Measurements from ENCODE around the gene ADGRD1. TPM values are rescaled to one million over a fixed set of nuclear protein-coding genes. Genes with fewer than 3 reads are reported as not detected.

ADGRD1 gene
- total and polyA plus RNA-seq, 8 donors: 1.4 to 7.3 (median 5.2) TPM

GRCh38 chr12:130987151-130987931 is 33.6 kb downstream of the ADGRD1 start:
- H3K4me1 ChIP-seq: no peaks in the 10 kb centered on the region
- no peaks in the 10 kb centered on the region for H3K36me3 ChIP-seq
- peak in 2 of 4 donors; percentile 73 to 85 for ATAC-seq
- no peak for TF ChIP-seq CTCF (IDR thresholded peaks at IDR 0.05)
- no peaks in the 10 kb centered on the region for H3K27me3 ChIP-seq
- no peaks in the 10 kb centered on the region for H3K9me3 ChIP-seq
- 63 to 64% methylated on average over 22 of the region's 22 CpGs for WGBS, 2 donors
- no peak for FAIRE-seq
- no peak overlapping the region for H3K27ac ChIP-seq
- no peak for DNase-seq
- intact Hi-C loops (cut with DNase I): no loop called here
- H3K4me3 ChIP-seq: no peak overlapping the region

DNA sequence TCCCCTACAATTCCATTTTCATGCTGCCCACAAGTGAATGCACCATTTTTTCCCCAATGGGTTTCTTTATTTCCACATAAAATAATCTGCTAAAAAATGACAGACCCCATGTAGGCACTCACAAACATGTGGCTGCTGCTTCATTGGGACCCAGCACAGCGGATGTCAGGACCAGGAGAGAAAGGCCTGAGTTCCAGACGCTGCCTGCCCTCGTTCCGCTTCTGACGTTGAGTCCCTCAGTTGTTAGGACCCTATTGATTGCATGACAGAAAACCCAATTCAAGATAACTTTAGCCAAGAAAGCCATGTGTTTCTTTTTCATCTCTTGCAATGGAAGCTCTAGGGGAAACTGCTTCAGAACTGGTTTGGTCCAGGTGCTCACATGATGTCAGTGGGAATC is 34.6 kb downstream of the ADGRD1 start:
- Histone ChIP-seq H3K9me3 (no peaks in the 10 kb centered on the region), H3K36me3 (no peaks in the 10 kb centered on the region), H3K4me1 (no peaks in the 10 kb centered on the region), H3K27me3 (no peaks in the 10 kb centered on the region), H3K4me3 (no peak overlapping the region), H3K27ac (no peak overlapping the region)
- no peak for DNase-seq
- TF ChIP-seq CTCF (IDR thresholded peaks at IDR 0.05): no peak
- no peak for ATAC-seq
- no peak for FAIRE-seq
- WGBS, 2 donors: 86 to 90% methylated on average over 5 of the region's 5 CpGs
- intact Hi-C loops (cut with DNase I): no loop called here

GRCh38 chr12:130988751-130989150 is 35.0 kb downstream of the ADGRD1 start:
- Histone ChIP-seq H3K27ac (no peak overlapping the region), H3K4me3 (no peak overlapping the region), H3K27me3 (no peaks in the 10 kb centered on the region), H3K4me1 (no peaks in the 10 kb centered on the region), H3K9me3 (no peaks in the 10 kb centered on the region), H3K36me3 (no peaks in the 10 kb centered on the region)
- no peak for ATAC-seq
- intact Hi-C loops (cut with DNase I): no loop called here
- no peak for TF ChIP-seq CTCF (IDR thresholded peaks at IDR 0.05)
- FAIRE-seq: no peak
- WGBS, 2 donors: 71 to 80% methylated on average over 2 of the region's 2 CpGs
- DNase-seq: no peak

GRCh38 chr12:130989391-130989790 is 35.7 kb downstream of the ADGRD1 start:
- no peak for ATAC-seq
- H3K27me3 ChIP-seq: no peaks in the 10 kb centered on the region
- H3K27ac ChIP-seq: no peak overlapping the region
- no peaks in the 10 kb centered on the region for H3K4me1 ChIP-seq
- no peak for DNase-seq
- no peak overlapping the region for H3K4me3 ChIP-seq
- no peaks in the 10 kb centered on the region for H3K36me3 ChIP-seq
- 88 to 90% methylated on average over 8 of the region's 8 CpGs for WGBS, 2 donors
- H3K9me3 ChIP-seq: no peaks in the 10 kb centered on the region
- no peak for TF ChIP-seq CTCF (IDR thresholded peaks at IDR 0.05)
- no peak for FAIRE-seq
- intact Hi-C loops (cut with DNase I): no loop called here

DNA sequence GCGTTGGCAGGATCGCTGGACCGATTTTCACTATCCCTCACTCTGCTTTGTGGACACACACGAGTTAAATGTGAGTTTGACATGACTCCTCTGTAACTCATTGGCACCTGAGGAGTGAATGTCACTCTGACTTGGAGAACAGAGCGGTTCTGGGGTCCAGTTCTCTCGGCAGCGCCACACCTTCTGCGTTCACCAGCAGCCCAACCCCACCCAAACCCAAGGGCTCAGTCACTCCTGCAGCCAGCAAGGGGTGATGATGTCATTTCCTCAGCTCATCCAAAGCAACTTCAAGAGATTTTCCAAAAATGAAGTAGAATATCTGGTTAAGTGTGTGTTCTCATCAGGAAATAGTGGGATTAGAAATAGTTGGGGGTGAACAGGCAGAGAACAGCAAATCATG is 36.3 kb downstream of the ADGRD1 start:
- no peaks in the 10 kb centered on the region for H3K9me3 ChIP-seq
- TF ChIP-seq CTCF (IDR thresholded peaks at IDR 0.05): no peak
- H3K4me3 ChIP-seq: no peak overlapping the region
- ATAC-seq: no peak
- intact Hi-C loops (cut with DNase I): no loop called here
- no peaks in the 10 kb centered on the region for H3K4me1 ChIP-seq
- H3K27me3 ChIP-seq: no peaks in the 10 kb centered on the region
- no peak overlapping the region for H3K27ac ChIP-seq
- WGBS, 2 donors: 87 to 88% methylated on average over 8 of the region's 8 CpGs
- no peak for FAIRE-seq
- DNase-seq: no peak
- no peaks in the 10 kb centered on the region for H3K36me3 ChIP-seq

Measured in pancreas (tissue), 10 donors.